GM23338 (cell line): ENCODE results near the gene SSNA1. TPM values are rescaled to one million over a fixed set of nuclear protein-coding genes. Genes with fewer than 3 reads are reported as not detected.

Experiments used
- ATAC-seq: fragments of 200-7000 bp; cut with Tn5 transposase; 3 replicates; pipeline ENCODE4 v1.9.1; 2020
- DNase-seq: peaks from one replicate; pipeline ENCODE4 v3.0.0-alpha.2; 2015; ENCODE audit warnings: low spot score
- H2AFZ ChIP-seq: fragments of 200-600 bp; sonication (generic); 2 replicates; pipeline ENCODE4 v1.8.0; 2016; ENCODE audit warnings: antibody characterized with exemption, mild to moderate bottlenecking, moderate library complexity
- H3F3A ChIP-seq: fragments of 200-600 bp; sonication (generic); replicated peaks from 2 replicates; pipeline ENCODE4 v1.8.0; 2017; ENCODE audit warnings: antibody characterized with exemption, mixed run types, low read depth
- H3K27ac ChIP-seq: fragments of 200-600 bp; sonication (generic); 2 replicates; pipeline ENCODE4 v1.6.1; 2016; ENCODE audit warnings: low read depth
- H3K27me3 ChIP-seq: fragments of 200-600 bp; sonication (generic); 2 replicates; pipeline ENCODE4 v1.8.0; 2016; ENCODE audit warnings: mild to moderate bottlenecking, mixed run types, moderate library complexity; ENCODE audit not compliant: insufficient read depth
- H3K36me3 ChIP-seq: fragments of 200-600 bp; sonication (generic); 2 replicates; pipeline ENCODE4 v1.8.0; 2016; ENCODE audit warnings: mild to moderate bottlenecking; ENCODE audit not compliant: insufficient read depth
- H3K4me1 ChIP-seq: fragments of 200-600 bp; sonication (generic); 2 replicates; pipeline ENCODE4 v1.8.0; 2016; ENCODE audit warnings: mild to moderate bottlenecking, moderate library complexity; ENCODE audit not compliant: insufficient read depth
- H3K4me2 ChIP-seq: fragments of 200-600 bp; sonication (generic); 2 replicates; pipeline ENCODE4 v1.7.1; 2017; ENCODE audit warnings: mixed run types
- H3K4me3 ChIP-seq: fragments of 200-600 bp; sonication (generic); 2 replicates; pipeline ENCODE4 v1.6.1; 2016; ENCODE audit warnings: mixed run types
- H3K79me2 ChIP-seq: fragments of 200-600 bp; sonication (generic); replicated peaks from 2 replicates; pipeline ENCODE4 v1.8.0; 2017; ENCODE audit warnings: mild to moderate bottlenecking; ENCODE audit not compliant: insufficient read depth
- H3K9me2 ChIP-seq: fragments of 200-600 bp; sonication (generic); 2 replicates; pipeline ENCODE4 v1.8.0; 2017; ENCODE audit not compliant: insufficient read depth
- H4K20me1 ChIP-seq: fragments of 200-600 bp; sonication (generic); replicated peaks from 2 replicates; pipeline ENCODE4 v1.8.0; 2017; ENCODE audit warnings: mild to moderate bottlenecking; ENCODE audit not compliant: insufficient read depth
- H3K27ac Mint-ChIP-seq: 2 replicates; pipeline ENCODE4 v1.8.0; 2020; ENCODE audit warnings: inconsistent platforms, mild to moderate bottlenecking, moderate library complexity, mixed read lengths
- H3K27me3 Mint-ChIP-seq: 3 replicates; pipeline ENCODE4 v1.8.0; 2022; ENCODE audit warnings: low read depth, mild to moderate bottlenecking, moderate library complexity, mixed read lengths, inconsistent platforms; ENCODE audit not compliant: insufficient read depth, poor library complexity
- H3K36me3 Mint-ChIP-seq: 3 replicates; pipeline ENCODE4 v1.8.0; 2021; ENCODE audit warnings: low read depth, mild to moderate bottlenecking, inconsistent platforms, moderate library complexity, mixed read lengths
- H3K4me1 Mint-ChIP-seq: 3 replicates; pipeline ENCODE4 v1.8.0; 2020; ENCODE audit warnings: mild to moderate bottlenecking, inconsistent platforms, mixed read lengths
- H3K4me3 Mint-ChIP-seq: 3 replicates; pipeline ENCODE4 v1.8.0; 2021; ENCODE audit warnings: moderate library complexity, mild to moderate bottlenecking, inconsistent platforms, mixed read lengths
- H3K9me3 Mint-ChIP-seq: 3 replicates; pipeline ENCODE4 v1.8.0; 2020; ENCODE audit warnings: moderate library complexity, mild to moderate bottlenecking, inconsistent platforms, mixed read lengths
- CREB1 ChIP-seq: fragments of 250-450 bp; sonication (Bioruptor Pico); IDR thresholded peaks from 2 replicates; pipeline ENCODE4 v1.5.0; 2020; ENCODE audit warnings: low read depth, mild to moderate bottlenecking, moderate library complexity
- EZH2 ChIP-seq: fragments of 200-600 bp; sonication (generic); IDR thresholded peaks from one replicate; pipeline ENCODE4 v1.8.0; 2017; ENCODE audit warnings: antibody characterized with exemption, mild to moderate bottlenecking, low read depth; ENCODE audit not compliant: unreplicated experiment
- EZH2phosphoT487 ChIP-seq: fragments of 200-600 bp; sonication (generic); IDR thresholded peaks from one replicate; pipeline ENCODE4 v1.8.1; 2018; ENCODE audit warnings: antibody characterized with exemption; ENCODE audit not compliant: unreplicated experiment
- JUNB ChIP-seq: IDR thresholded peaks from one replicate; pipeline ENCODE4 v1.6.1; 2016; ENCODE audit warnings: antibody characterized with exemption; ENCODE audit not compliant: unreplicated experiment
- NANOG ChIP-seq: IDR thresholded peaks from 2 replicates; pipeline ENCODE4 v1.6.1; 2016; ENCODE audit warnings: antibody characterized with exemption, borderline replicate concordance
- POLR2AphosphoS5 ChIP-seq: IDR thresholded peaks from 2 replicates; pipeline ENCODE4 v1.6.1; 2016; ENCODE audit warnings: antibody characterized with exemption, low read depth
- STAT1 ChIP-seq: IDR thresholded peaks from one replicate; pipeline ENCODE4 v1.6.1; 2016; ENCODE audit warnings: antibody characterized with exemption; ENCODE audit not compliant: unreplicated experiment
- ZNF114 ChIP-seq: fragments of 250-450 bp; sonication (Bioruptor Pico); IDR thresholded peaks from 2 replicates; pipeline ENCODE4 v1.5.0; 2020; ENCODE audit warnings: mild to moderate bottlenecking, moderate library complexity
- ZNF331 ChIP-seq: fragments of 250-450 bp; sonication (Bioruptor Pico); IDR thresholded peaks from 2 replicates; pipeline ENCODE4 v1.5.0; 2020; ENCODE audit warnings: low read depth, mild to moderate bottlenecking, moderate library complexity
- polyA plus RNA-seq: library from polyadenylated mRNA; unstranded; fragments of >200 nt; fragmentation: Nextera tagmentation; extraction: Ambion mirVana; gene quantifications from 2 replicates; pipeline ENCODE4 v1.2.1, GENCODE V29; 2016
- total RNA-seq: library from RNA; depleted of rRNA; stranded (reverse); fragments of >200 nt; shearing (Covaris generic); gene quantifications from 2 replicates; pipeline ENCODE4 v1.2.3, GENCODE V29; 2014
- TF ChIP-seq, protein P1 (sequence below): IDR thresholded peaks from 2 replicates; pipeline ENCODE4 v1.6.1; 2016; ENCODE audit warnings: antibody characterized with exemption
- TF ChIP-seq, protein P2 (sequence below), 2 experiments: fragments of 200-600 bp in 1 of 2; sonication (generic) in 1 of 2; conservative IDR thresholded peaks; 2 replicates each; pipeline versions ENCODE4 v1.5.1 to v1.6.1; 2016 to 2017; ENCODE audit warnings: antibody characterized with exemption in 2 of 2, low read depth in 2 of 2, mild to moderate bottlenecking in 2 of 2, moderate library complexity in 1 of 2
- TF ChIP-seq, protein P3 (sequence below): IDR thresholded peaks from one replicate; pipeline ENCODE4 v1.6.1; 2018; ENCODE audit warnings: antibody characterized with exemption; ENCODE audit not compliant: unreplicated experiment
- TF ChIP-seq, protein P4 (sequence below): fragments of 250-450 bp; sonication (Bioruptor Pico); IDR thresholded peaks from 2 replicates; pipeline ENCODE4 v1.5.0; 2020; ENCODE audit warnings: mild to moderate bottlenecking, moderate library complexity

Gene SSNA1
- total and polyA plus RNA-seq, 2 experiments from 2014 or later = 132 to 154 TPM

DNA sequence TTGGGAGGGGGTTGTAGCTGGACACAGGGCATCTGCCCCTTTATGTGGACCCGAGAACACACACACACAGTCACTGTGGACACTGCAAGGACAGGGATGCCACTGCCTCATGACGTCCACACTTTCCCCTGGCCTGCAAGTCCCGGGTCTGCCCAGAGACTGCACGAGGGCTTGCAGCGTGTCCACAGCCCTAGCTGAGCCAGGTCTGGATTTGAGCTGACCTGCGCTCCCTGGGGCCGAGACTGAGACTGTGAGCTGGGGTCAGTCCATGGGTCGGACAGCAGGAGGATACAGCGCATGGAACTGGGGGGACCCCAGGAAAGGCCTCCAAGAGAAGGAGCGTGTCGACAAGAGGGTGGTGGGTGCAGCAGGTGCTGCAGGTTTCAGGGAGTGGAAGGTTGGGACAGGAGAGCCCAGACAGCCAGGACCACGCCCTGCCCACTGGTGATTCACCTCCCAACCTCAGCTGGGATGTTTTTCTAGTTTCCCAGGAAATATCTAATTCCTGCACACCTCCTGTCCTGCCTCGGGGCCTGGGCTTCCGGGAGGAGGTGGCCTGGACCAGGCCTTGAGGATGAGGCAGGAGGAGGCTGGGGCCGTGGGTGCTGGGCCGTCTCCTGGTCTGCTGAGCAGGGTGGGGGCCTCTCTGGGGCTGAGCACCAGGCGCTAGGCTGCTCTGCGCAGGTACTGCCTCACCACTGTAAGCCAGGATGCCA, 38.0 kb downstream of the SSNA1 start:
- H3K27ac Mint-ChIP-seq = no peak overlapping the region
- H3K4me3 ChIP-seq = no peak overlapping the region
- peaks cover 9% of the 10 kb centered on the region; the same call in 1 of the 2 replicates for H3K27me3 ChIP-seq
- H3K4me1 Mint-ChIP-seq = peaks cover 2% of the 10 kb centered on the region; the same call in 2 of the 3 replicates
- TF ChIP-seq ZNF331 (CRISPR knock-in tag) (no peak), EZH2phosphoT487 (no peak), STAT1 (no peak), JUNB (no peak), CREB1 (CRISPR knock-in tag) (no peak), EZH2 (no peak), NANOG (no peak), POLR2AphosphoS5 (no peak), ZNF114 (no peak)
- TF ChIP-seq, protein P1, sequence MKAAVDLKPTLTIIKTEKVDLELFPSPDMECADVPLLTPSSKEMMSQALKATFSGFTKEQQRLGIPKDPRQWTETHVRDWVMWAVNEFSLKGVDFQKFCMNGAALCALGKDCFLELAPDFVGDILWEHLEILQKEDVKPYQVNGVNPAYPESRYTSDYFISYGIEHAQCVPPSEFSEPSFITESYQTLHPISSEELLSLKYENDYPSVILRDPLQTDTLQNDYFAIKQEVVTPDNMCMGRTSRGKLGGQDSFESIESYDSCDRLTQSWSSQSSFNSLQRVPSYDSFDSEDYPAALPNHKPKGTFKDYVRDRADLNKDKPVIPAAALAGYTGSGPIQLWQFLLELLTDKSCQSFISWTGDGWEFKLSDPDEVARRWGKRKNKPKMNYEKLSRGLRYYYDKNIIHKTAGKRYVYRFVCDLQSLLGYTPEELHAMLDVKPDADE = no peak
- TF ChIP-seq, protein P2, sequence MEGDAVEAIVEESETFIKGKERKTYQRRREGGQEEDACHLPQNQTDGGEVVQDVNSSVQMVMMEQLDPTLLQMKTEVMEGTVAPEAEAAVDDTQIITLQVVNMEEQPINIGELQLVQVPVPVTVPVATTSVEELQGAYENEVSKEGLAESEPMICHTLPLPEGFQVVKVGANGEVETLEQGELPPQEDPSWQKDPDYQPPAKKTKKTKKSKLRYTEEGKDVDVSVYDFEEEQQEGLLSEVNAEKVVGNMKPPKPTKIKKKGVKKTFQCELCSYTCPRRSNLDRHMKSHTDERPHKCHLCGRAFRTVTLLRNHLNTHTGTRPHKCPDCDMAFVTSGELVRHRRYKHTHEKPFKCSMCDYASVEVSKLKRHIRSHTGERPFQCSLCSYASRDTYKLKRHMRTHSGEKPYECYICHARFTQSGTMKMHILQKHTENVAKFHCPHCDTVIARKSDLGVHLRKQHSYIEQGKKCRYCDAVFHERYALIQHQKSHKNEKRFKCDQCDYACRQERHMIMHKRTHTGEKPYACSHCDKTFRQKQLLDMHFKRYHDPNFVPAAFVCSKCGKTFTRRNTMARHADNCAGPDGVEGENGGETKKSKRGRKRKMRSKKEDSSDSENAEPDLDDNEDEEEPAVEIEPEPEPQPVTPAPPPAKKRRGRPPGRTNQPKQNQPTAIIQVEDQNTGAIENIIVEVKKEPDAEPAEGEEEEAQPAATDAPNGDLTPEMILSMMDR (conservative IDR thresholded peaks at IDR 0.05; ENCODE audit: low read depth in 2 of 2) = no peak
- TF ChIP-seq, protein P3, sequence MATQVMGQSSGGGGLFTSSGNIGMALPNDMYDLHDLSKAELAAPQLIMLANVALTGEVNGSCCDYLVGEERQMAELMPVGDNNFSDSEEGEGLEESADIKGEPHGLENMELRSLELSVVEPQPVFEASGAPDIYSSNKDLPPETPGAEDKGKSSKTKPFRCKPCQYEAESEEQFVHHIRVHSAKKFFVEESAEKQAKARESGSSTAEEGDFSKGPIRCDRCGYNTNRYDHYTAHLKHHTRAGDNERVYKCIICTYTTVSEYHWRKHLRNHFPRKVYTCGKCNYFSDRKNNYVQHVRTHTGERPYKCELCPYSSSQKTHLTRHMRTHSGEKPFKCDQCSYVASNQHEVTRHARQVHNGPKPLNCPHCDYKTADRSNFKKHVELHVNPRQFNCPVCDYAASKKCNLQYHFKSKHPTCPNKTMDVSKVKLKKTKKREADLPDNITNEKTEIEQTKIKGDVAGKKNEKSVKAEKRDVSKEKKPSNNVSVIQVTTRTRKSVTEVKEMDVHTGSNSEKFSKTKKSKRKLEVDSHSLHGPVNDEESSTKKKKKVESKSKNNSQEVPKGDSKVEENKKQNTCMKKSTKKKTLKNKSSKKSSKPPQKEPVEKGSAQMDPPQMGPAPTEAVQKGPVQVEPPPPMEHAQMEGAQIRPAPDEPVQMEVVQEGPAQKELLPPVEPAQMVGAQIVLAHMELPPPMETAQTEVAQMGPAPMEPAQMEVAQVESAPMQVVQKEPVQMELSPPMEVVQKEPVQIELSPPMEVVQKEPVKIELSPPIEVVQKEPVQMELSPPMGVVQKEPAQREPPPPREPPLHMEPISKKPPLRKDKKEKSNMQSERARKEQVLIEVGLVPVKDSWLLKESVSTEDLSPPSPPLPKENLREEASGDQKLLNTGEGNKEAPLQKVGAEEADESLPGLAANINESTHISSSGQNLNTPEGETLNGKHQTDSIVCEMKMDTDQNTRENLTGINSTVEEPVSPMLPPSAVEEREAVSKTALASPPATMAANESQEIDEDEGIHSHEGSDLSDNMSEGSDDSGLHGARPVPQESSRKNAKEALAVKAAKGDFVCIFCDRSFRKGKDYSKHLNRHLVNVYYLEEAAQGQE = no peak
- TF ChIP-seq, protein P4, sequence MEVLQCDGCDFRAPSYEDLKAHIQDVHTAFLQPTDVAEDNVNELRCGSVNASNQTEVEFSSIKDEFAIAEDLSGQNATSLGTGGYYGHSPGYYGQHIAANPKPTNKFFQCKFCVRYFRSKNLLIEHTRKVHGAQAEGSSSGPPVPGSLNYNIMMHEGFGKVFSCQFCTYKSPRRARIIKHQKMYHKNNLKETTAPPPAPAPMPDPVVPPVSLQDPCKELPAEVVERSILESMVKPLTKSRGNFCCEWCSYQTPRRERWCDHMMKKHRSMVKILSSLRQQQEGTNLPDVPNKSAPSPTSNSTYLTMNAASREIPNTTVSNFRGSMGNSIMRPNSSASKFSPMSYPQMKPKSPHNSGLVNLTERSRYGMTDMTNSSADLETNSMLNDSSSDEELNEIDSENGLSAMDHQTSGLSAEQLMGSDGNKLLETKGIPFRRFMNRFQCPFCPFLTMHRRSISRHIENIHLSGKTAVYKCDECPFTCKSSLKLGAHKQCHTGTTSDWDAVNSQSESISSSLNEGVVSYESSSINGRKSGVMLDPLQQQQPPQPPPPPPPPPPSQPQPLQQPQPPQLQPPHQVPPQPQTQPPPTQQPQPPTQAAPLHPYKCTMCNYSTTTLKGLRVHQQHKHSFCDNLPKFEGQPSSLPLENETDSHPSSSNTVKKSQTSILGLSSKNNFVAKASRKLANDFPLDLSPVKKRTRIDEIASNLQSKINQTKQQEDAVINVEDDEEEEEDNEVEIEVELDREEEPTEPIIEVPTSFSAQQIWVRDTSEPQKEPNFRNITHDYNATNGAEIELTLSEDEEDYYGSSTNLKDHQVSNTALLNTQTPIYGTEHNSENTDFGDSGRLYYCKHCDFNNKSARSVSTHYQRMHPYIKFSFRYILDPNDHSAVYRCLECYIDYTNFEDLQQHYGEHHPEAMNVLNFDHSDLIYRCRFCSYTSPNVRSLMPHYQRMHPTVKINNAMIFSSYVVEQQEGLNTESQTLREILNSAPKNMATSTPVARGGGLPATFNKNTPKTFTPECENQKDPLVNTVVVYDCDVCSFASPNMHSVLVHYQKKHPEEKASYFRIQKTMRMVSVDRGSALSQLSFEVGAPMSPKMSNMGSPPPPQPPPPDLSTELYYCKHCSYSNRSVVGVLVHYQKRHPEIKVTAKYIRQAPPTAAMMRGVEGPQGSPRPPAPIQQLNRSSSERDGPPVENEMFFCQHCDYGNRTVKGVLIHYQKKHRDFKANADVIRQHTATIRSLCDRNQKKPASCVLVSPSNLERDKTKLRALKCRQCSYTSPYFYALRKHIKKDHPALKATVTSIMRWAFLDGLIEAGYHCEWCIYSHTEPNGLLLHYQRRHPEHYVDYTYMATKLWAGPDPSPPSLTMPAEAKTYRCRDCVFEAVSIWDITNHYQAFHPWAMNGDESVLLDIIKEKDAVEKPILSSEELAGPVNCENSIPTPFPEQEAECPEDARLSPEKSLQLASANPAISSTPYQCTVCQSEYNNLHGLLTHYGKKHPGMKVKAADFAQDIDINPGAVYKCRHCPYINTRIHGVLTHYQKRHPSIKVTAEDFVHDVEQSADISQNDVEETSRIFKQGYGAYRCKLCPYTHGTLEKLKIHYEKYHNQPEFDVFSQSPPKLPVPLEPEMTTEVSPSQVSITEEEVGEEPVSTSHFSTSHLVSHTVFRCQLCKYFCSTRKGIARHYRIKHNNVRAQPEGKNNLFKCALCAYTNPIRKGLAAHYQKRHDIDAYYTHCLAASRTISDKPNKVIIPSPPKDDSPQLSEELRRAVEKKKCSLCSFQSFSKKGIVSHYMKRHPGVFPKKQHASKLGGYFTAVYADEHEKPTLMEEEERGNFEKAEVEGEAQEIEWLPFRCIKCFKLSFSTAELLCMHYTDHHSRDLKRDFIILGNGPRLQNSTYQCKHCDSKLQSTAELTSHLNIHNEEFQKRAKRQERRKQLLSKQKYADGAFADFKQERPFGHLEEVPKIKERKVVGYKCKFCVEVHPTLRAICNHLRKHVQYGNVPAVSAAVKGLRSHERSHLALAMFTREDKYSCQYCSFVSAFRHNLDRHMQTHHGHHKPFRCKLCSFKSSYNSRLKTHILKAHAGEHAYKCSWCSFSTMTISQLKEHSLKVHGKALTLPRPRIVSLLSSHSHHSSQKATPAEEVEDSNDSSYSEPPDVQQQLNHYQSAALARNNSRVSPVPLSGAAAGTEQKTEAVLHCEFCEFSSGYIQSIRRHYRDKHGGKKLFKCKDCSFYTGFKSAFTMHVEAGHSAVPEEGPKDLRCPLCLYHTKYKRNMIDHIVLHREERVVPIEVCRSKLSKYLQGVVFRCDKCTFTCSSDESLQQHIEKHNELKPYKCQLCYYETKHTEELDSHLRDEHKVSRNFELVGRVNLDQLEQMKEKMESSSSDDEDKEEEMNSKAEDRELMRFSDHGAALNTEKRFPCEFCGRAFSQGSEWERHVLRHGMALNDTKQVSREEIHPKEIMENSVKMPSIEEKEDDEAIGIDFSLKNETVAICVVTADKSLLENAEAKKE = no peak
- no peaks in the 10 kb centered on the region for H3K36me3 ChIP-seq
- H2AFZ ChIP-seq = no peak overlapping the region
- no peaks in the 10 kb centered on the region for H3K79me2 ChIP-seq
- H3K4me1 ChIP-seq = no peaks in the 10 kb centered on the region; the same call in 1 of the 2 replicates
- no peak for ATAC-seq
- H3K9me2 ChIP-seq = no peaks in the 10 kb centered on the region
- peaks cover 3% of the 10 kb centered on the region for H3K27me3 Mint-ChIP-seq
- H3K9me3 Mint-ChIP-seq = no peaks in the 10 kb centered on the region
- 0 out of 2 replicates have a peak, but pooled peaks cover 6% of the 10 kb centered on the region for H3F3A ChIP-seq
- no peak overlapping the region for H3K27ac ChIP-seq
- H3K36me3 Mint-ChIP-seq = no peaks in the 10 kb centered on the region
- no peak for DNase-seq
- no peak overlapping the region for H3K4me2 ChIP-seq
- no peak overlapping the region for H3K4me3 Mint-ChIP-seq
- no peaks in the 10 kb centered on the region for H4K20me1 ChIP-seq
